Uterine smooth muscle cell (primary cell): ENCODE data around the gene TRAPPC12. TPM values are rescaled to one million over a fixed set of nuclear protein-coding genes. Genes with fewer than 3 reads are reported as not detected.

Experiments used
- total RNA-seq: library from RNA; depleted of rRNA; stranded (reverse); fragments of >200 nt; gene quantifications from 2 replicates; pipeline ENCODE4 v1.2.3, GENCODE V29; 2014

Gene TRAPPC12
- 57.3 and 71.7 TPM in 2 replicates for total RNA-seq

GRCh38 chr2:3379647-3380534, at the start of gene TRAPPC12:
Gene TRAPPC12, plus strand, starts transcription at chr2:3379694. Its CDS starts 7,930 bp downstream, at chr2:3387624.

GRCh38 chr2:3377612-3378432, 1.7 kb upstream of the TRAPPC12 start, which contains the start of gene EIPR1:
Gene EIPR1, minus strand, starts transcription at chr2:3377818. Its CDS starts 129 bp downstream, at chr2:3377689.

GRCh38 chr2:3519255-3520205, 140.0 kb downstream of the TRAPPC12 start, which contains the start of gene ADI1:
Gene ADI1, minus strand, starts transcription at chr2:3519531. Its CDS starts 44 bp downstream, at chr2:3519487.

Other genes starting within 250 kb of the TRAPPC12 start
- 36.6 and 50.7 TPM in 2 replicates for gene EIPR1, start 1.9 kb upstream of the TRAPPC12 start, total RNA-seq
- gene ADI1, start 139.8 kb downstream of the TRAPPC12 start, total RNA-seq = 34.6 and 35.6 TPM in 2 replicates
- gene RNASEH1, start 178.6 kb downstream of the TRAPPC12 start, total RNA-seq = 43.1 and 56.1 TPM in 2 replicates
- 1,498 and 1,645 TPM in 2 replicates for gene RPS7, start 195.6 kb downstream of the TRAPPC12 start, total RNA-seq
- under 0.01 TPM in 1 of 2 replicates, not detected in the other for gene COLEC11, start 215.4 kb downstream of the TRAPPC12 start, total RNA-seq